Measurements from ENCODE around the gene ST7.

- TF ChIP-seq, protein P1, sequence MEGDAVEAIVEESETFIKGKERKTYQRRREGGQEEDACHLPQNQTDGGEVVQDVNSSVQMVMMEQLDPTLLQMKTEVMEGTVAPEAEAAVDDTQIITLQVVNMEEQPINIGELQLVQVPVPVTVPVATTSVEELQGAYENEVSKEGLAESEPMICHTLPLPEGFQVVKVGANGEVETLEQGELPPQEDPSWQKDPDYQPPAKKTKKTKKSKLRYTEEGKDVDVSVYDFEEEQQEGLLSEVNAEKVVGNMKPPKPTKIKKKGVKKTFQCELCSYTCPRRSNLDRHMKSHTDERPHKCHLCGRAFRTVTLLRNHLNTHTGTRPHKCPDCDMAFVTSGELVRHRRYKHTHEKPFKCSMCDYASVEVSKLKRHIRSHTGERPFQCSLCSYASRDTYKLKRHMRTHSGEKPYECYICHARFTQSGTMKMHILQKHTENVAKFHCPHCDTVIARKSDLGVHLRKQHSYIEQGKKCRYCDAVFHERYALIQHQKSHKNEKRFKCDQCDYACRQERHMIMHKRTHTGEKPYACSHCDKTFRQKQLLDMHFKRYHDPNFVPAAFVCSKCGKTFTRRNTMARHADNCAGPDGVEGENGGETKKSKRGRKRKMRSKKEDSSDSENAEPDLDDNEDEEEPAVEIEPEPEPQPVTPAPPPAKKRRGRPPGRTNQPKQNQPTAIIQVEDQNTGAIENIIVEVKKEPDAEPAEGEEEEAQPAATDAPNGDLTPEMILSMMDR (optimal IDR thresholded peaks at IDR 0.05 in 1 of 3, IDR thresholded peaks at IDR 0.05 in 1 of 3, conservative IDR thresholded peaks at IDR 0.05 in 1 of 3; ENCODE audit: extremely low read depth in 1 of 3, insufficient read depth in 2 of 3, low read length in 3 of 3) = no peak
- TF ChIP-seq EZH2 (IDR thresholded peaks at IDR 0.05; ENCODE audit: low read length) = no peak
Observed at GRCh38 chr7:117096942-117097341, 143.6 kb downstream of the ST7 start.
